ENCODE data around the gene ACAN. TPM values are rescaled to one million over a fixed set of nuclear protein-coding genes. Genes with fewer than 3 reads are reported as not detected.
A peak's percentile ranks its signal among the peaks of the same experiment; 100 is the strongest.

The ACAN gene
- total and polyA plus RNA-seq, 5 donors from 2014 or later: 0.06 to 0.32 TPM; not detected in 3

DNA sequence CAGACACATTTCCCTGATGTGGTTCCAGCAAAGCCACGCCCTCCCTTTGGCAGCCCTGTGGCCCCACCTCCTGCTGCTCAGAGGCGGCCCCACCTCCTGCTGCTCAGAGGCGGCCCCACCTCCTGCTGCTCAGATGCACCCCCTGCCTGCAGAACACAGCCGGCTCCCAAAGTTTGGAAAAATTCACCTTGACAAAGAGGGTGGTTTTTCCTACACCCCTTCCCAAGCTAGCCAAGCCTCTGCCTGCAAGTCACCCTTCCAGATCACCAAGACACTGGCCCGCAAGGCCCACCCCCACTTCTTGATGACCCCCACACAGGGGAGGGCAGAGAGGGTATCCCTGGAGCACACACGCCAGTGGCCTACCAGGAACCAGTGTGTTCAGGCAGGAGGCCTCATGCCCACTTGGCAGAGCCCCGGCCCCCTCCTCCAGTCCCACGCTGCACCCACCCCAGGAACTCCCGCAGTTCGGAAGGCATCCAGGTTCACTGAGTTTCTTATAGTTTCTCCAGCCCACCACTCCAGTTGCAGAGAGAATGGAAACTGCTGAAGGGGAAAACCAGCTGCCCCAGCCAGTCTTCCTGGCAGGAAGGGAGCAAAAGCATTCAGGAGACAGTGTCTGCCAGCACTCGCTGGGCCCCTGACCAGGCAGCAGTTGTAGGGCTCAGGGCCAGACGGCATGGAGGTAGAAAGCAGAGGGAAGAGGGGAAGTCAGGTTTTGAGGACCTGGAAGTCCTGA lies 94.4 kb downstream of the ACAN start:
- Mint-ChIP-seq H3K27ac (peak overlapping the region; percentile 71 to 87 (median 86)), H3K9me3 (no peaks in the 10 kb centered on the region), H3K27me3 (no peaks in the 10 kb centered on the region), H3K36me3 (peaks cover 19% of the 10 kb centered on the region), H3K4me1 (peaks cover 0 to 65% (median 35%) of the 10 kb centered on the region in 4 donors), H3K4me3 (peak overlapping the region; percentile 52 to 100 (median 86))
- peaks cover 9% of the 10 kb centered on the region for H3K36me3 ChIP-seq (ENCODE audit: control insufficient read depth, insufficient read depth, low read length)
- H3K4me1 ChIP-seq (ENCODE audit: control insufficient read depth, insufficient read depth, low read length, poor library complexity, severe bottlenecking): peaks cover 44% of the 10 kb centered on the region
- H3K9me3 ChIP-seq (ENCODE audit: control insufficient read depth in 2 of 2, low read length in 2 of 2): no peaks in the 10 kb centered on the region
- no peak overlapping the region for H3K4me3 ChIP-seq (ENCODE audit: low read depth, low read length)
- H3K27me3 ChIP-seq (ENCODE audit: control insufficient read depth, insufficient read depth, low read length): no peaks in the 10 kb centered on the region
- no peak overlapping the region for H3K27ac ChIP-seq (ENCODE audit: insufficient read depth, low read length, poor library complexity, severe bottlenecking)
- ATAC-seq (ENCODE audit: low read depth in 2 of 2): peak; percentile 91 to 93
- peak; percentile 58 to 76 (median 67) for DNase-seq

DNA sequence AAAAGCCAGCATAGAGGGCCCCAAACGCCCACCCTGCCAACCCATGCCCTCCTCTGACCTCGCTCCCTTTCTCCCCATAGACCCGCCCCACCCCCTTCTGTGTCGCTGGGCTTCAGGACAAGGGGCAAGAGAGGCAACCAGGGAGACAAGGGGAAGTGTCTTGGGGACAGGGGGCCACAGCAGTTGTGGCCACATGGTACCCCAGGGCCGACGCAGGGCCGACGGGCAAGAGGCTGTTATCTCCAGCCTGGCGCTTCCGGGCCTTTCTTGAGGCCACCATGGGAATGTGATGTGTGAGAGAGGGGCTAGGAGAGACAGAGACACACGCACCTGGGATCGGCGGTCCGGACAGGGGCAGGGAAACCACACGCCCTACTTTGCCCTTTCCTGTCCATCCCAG lies 95.5 kb downstream of the ACAN start:
- H3K4me1 Mint-ChIP-seq: peaks cover 0 to 64% (median 40%) of the 10 kb centered on the region in 4 donors
- H3K27me3 Mint-ChIP-seq: no peaks in the 10 kb centered on the region

GRCh38 chr15:88899251-88899650 lies 96.0 kb downstream of the ACAN start:
- H3K27ac Mint-ChIP-seq: peak overlapping the region in 1 of 3 donors; percentile 36
- peaks cover 5% of the 10 kb centered on the region for H3K36me3 ChIP-seq (ENCODE audit: control insufficient read depth, insufficient read depth, low read length)
- H3K27ac ChIP-seq (ENCODE audit: insufficient read depth, low read length, poor library complexity, severe bottlenecking): no peak overlapping the region
- no peak for DNase-seq
- ATAC-seq (ENCODE audit: low read depth in 2 of 2): no peak
- H3K9me3 ChIP-seq (ENCODE audit: control insufficient read depth in 2 of 2, low read length in 2 of 2): no peaks in the 10 kb centered on the region
- H3K4me3 Mint-ChIP-seq: peak overlapping the region in 1 of 4 donors; percentile 25
- peaks cover 0 to 64% (median 44%) of the 10 kb centered on the region in 4 donors for H3K4me1 Mint-ChIP-seq
- no peaks in the 10 kb centered on the region for H3K27me3 ChIP-seq (ENCODE audit: control insufficient read depth, insufficient read depth, low read length)
- H3K4me3 ChIP-seq (ENCODE audit: low read depth, low read length): no peak overlapping the region
- no peaks in the 10 kb centered on the region for H3K27me3 Mint-ChIP-seq
- H3K36me3 Mint-ChIP-seq: peaks cover 22% of the 10 kb centered on the region
- H3K9me3 Mint-ChIP-seq: no peaks in the 10 kb centered on the region
- H3K4me1 ChIP-seq (ENCODE audit: control insufficient read depth, insufficient read depth, low read length, poor library complexity, severe bottlenecking): peaks cover 54% of the 10 kb centered on the region

More for the DNA sequence above, 95.5 kb downstream of the ACAN start:
- peaks cover 19% of the 10 kb centered on the region for H3K36me3 Mint-ChIP-seq
- H3K36me3 ChIP-seq (ENCODE audit: control insufficient read depth, insufficient read depth, low read length): peaks cover 5% of the 10 kb centered on the region
- H3K9me3 Mint-ChIP-seq: no peaks in the 10 kb centered on the region
- H3K27me3 ChIP-seq (ENCODE audit: control insufficient read depth, insufficient read depth, low read length): no peaks in the 10 kb centered on the region
- H3K4me3 ChIP-seq (ENCODE audit: low read depth, low read length): no peak overlapping the region
- H3K27ac ChIP-seq (ENCODE audit: insufficient read depth, low read length, poor library complexity, severe bottlenecking): no peak overlapping the region
- peaks cover 53% of the 10 kb centered on the region for H3K4me1 ChIP-seq (ENCODE audit: control insufficient read depth, insufficient read depth, low read length, poor library complexity, severe bottlenecking)
- ATAC-seq (ENCODE audit: low read depth in 2 of 2) (no peak), DNase-seq (no peak)
- H3K27ac Mint-ChIP-seq: no peak overlapping the region
- H3K9me3 ChIP-seq (ENCODE audit: control insufficient read depth in 2 of 2, low read length in 2 of 2): no peaks in the 10 kb centered on the region
- H3K4me3 Mint-ChIP-seq: peak overlapping the region in 2 of 4 donors; percentile 15 to 25

GRCh38 chr15:88900309-88900981 lies 97.2 kb downstream of the ACAN start:
- Mint-ChIP-seq H3K36me3 (peaks cover 22% of the 10 kb centered on the region), H3K4me1 (peaks cover 0 to 73% (median 53%) of the 10 kb centered on the region in 4 donors), H3K4me3 (no peak overlapping the region), H3K27me3 (no peaks in the 10 kb centered on the region), H3K27ac (peak overlapping the region; percentile 62 to 99 (median 84)), H3K9me3 (no peaks in the 10 kb centered on the region)
- Histone ChIP-seq H3K27me3 (ENCODE audit: control insufficient read depth, insufficient read depth, low read length) (no peaks in the 10 kb centered on the region), H3K9me3 (ENCODE audit: control insufficient read depth in 2 of 2, low read length in 2 of 2) (no peaks in the 10 kb centered on the region), H3K4me1 (ENCODE audit: control insufficient read depth, insufficient read depth, low read length, poor library complexity, severe bottlenecking) (peaks cover 63% of the 10 kb centered on the region), H3K36me3 (ENCODE audit: control insufficient read depth, insufficient read depth, low read length) (peaks cover 5% of the 10 kb centered on the region), H3K4me3 (ENCODE audit: low read depth, low read length) (no peak overlapping the region), H3K27ac (ENCODE audit: insufficient read depth, low read length, poor library complexity, severe bottlenecking) (no peak overlapping the region)
- ATAC-seq (ENCODE audit: low read depth in 2 of 2) (no peak), DNase-seq (no peak)

- no peak overlapping the region for H3K4me3 Mint-ChIP-seq
- peaks cover 5% of the 10 kb centered on the region for H3K36me3 ChIP-seq (ENCODE audit: control insufficient read depth, insufficient read depth, low read length)
- peak overlapping the region; percentile 62 to 99 (median 84) for H3K27ac Mint-ChIP-seq
- H3K36me3 Mint-ChIP-seq: peaks cover 23% of the 10 kb centered on the region
- no peaks in the 10 kb centered on the region for H3K27me3 ChIP-seq (ENCODE audit: control insufficient read depth, insufficient read depth, low read length)
- no peak overlapping the region for H3K4me3 ChIP-seq (ENCODE audit: low read depth, low read length)
- no peaks in the 10 kb centered on the region for H3K9me3 ChIP-seq (ENCODE audit: control insufficient read depth in 2 of 2, low read length in 2 of 2)
- H3K27ac ChIP-seq (ENCODE audit: insufficient read depth, low read length, poor library complexity, severe bottlenecking): no peak overlapping the region
- H3K4me1 ChIP-seq (ENCODE audit: control insufficient read depth, insufficient read depth, low read length, poor library complexity, severe bottlenecking): peaks cover 61% of the 10 kb centered on the region
- no peak for DNase-seq
- H3K27me3 Mint-ChIP-seq: no peaks in the 10 kb centered on the region
- ATAC-seq (ENCODE audit: low read depth in 2 of 2): no peak
- peaks cover 0 to 74% (median 51%) of the 10 kb centered on the region in 4 donors for H3K4me1 Mint-ChIP-seq
- no peaks in the 10 kb centered on the region for H3K9me3 Mint-ChIP-seq
Measured at GRCh38 chr15:88900982-88901418, 97.8 kb downstream of the ACAN start.

DNA sequence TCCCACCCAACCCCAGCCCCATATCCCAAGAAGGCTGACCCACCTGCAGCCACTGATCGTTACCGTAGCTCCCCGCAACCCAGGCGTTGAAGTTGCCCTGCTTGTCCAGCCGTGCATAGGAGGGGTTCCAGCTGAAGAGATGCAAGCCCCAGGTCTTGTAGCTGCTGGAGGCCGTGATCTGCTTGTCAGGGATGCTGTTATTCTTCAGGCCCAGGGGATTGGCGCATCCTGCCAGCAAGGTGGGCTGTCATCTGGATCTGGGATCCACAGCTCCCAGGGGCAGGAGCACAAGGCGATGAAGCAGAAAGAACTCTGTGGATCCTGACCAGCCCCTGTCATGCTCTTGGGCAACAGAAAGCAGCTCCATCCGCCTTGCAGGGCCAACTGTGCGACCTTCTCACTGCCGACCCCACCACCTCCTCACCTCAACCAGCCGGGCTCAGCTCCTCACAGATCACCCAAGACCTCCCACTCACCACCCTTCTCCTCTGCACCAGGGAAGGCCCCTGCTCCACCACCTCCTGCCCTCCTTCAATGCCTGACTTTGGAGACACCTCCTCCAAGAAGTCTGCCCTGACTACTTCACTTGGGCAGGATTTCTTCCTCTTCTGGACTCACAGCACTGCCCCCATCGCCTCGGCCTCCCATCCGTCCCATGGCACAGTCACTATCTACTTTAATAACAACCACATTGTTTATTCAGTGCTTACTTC lies 98.4 kb downstream of the ACAN start:
- H3K4me1 ChIP-seq (ENCODE audit: control insufficient read depth, insufficient read depth, low read length, poor library complexity, severe bottlenecking): peaks cover 55% of the 10 kb centered on the region
- H3K4me3 ChIP-seq (ENCODE audit: low read depth, low read length): no peak overlapping the region
- Mint-ChIP-seq H3K36me3 (peaks cover 30% of the 10 kb centered on the region), H3K4me1 (peaks cover 0 to 72% (median 51%) of the 10 kb centered on the region in 4 donors), H3K27me3 (no peaks in the 10 kb centered on the region), H3K27ac (peak overlapping the region; percentile 82 to 99 (median 97)), H3K9me3 (no peaks in the 10 kb centered on the region), H3K4me3 (peak overlapping the region in 1 of 4 donors; percentile 73)
- H3K9me3 ChIP-seq (ENCODE audit: control insufficient read depth in 2 of 2, low read length in 2 of 2): no peaks in the 10 kb centered on the region
- H3K36me3 ChIP-seq (ENCODE audit: control insufficient read depth, insufficient read depth, low read length): peaks cover 8% of the 10 kb centered on the region
- H3K27me3 ChIP-seq (ENCODE audit: control insufficient read depth, insufficient read depth, low read length): no peaks in the 10 kb centered on the region
- DNase-seq (no peak), ATAC-seq (ENCODE audit: low read depth in 2 of 2) (no peak)
- H3K27ac ChIP-seq (ENCODE audit: insufficient read depth, low read length, poor library complexity, severe bottlenecking): no peak overlapping the region

DNA sequence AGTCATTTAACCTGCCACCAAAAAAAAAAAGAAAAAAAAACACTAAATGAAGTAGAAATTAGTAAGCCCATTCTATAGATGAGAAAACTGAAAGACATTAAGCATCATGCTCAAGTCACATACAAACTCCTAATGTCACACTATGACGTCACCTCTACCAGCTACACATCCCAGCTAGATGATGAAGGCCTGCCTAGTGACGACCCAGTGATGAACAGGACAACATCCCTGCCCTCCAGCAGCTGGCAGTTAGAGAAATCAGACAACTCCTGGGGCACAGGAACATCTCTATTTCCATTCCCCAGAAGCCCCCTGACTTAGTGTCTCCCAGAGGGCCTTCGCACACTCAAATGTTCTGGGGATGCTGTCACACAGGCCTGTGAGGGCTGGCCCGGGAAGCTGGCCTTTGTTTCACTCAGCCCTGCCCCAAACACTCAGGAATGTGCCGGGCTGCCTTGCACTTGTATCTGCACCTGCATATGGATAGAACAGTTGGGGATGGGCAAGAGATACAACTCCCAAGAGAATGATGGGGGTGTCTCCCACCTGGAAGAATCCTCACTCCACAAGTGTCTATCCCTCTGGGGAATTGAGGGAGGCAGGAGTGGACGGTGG lies 99.1 kb downstream of the ACAN start:
- Histone ChIP-seq H3K4me1 (ENCODE audit: control insufficient read depth, insufficient read depth, low read length, poor library complexity, severe bottlenecking) (peaks cover 48% of the 10 kb centered on the region), H3K4me3 (ENCODE audit: low read depth, low read length) (no peak overlapping the region), H3K9me3 (ENCODE audit: control insufficient read depth in 2 of 2, low read length in 2 of 2) (no peaks in the 10 kb centered on the region), H3K27ac (ENCODE audit: insufficient read depth, low read length, poor library complexity, severe bottlenecking) (peak overlapping the region; percentile 87), H3K36me3 (ENCODE audit: control insufficient read depth, insufficient read depth, low read length) (peaks cover 8% of the 10 kb centered on the region), H3K27me3 (ENCODE audit: control insufficient read depth, insufficient read depth, low read length) (no peaks in the 10 kb centered on the region)
- no peak for DNase-seq
- peak overlapping the region in 1 of 4 donors; percentile 73 for H3K4me3 Mint-ChIP-seq
- H3K4me1 Mint-ChIP-seq: peaks cover 0 to 70% (median 47%) of the 10 kb centered on the region in 4 donors
- H3K27me3 Mint-ChIP-seq: no peaks in the 10 kb centered on the region
- H3K27ac Mint-ChIP-seq: peak overlapping the region in 2 of 3 donors; percentile 97 to 99
- H3K9me3 Mint-ChIP-seq: no peaks in the 10 kb centered on the region
- ATAC-seq (ENCODE audit: low read depth in 2 of 2): no peak
- H3K36me3 Mint-ChIP-seq: peaks cover 35% of the 10 kb centered on the region

Measured in CD4-positive, CD25-positive, alpha-beta regulatory T cell (primary cell).